Measurements from ENCODE around the gene FAM3C.

DNA sequence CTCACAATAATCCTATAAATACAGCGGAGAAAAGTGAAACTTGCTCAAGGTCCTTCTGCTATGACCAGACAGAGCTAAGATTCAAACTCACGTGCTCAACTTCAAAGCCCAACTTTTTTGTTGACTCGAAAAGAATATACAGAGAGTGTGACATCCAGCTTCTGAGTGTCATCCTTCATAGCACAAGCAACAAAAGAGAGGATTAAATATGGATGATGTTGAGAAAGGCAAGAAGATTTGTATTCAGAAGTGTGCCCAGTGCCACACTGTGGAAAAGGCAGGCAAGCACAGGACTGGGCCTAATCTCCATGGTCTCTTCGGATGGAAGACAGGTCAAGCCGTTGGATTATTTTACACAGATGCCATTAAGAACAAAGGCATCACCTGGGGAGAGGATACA lies 2.1 kb upstream of the FAM3C start:
- TF ChIP-seq, protein P1, sequence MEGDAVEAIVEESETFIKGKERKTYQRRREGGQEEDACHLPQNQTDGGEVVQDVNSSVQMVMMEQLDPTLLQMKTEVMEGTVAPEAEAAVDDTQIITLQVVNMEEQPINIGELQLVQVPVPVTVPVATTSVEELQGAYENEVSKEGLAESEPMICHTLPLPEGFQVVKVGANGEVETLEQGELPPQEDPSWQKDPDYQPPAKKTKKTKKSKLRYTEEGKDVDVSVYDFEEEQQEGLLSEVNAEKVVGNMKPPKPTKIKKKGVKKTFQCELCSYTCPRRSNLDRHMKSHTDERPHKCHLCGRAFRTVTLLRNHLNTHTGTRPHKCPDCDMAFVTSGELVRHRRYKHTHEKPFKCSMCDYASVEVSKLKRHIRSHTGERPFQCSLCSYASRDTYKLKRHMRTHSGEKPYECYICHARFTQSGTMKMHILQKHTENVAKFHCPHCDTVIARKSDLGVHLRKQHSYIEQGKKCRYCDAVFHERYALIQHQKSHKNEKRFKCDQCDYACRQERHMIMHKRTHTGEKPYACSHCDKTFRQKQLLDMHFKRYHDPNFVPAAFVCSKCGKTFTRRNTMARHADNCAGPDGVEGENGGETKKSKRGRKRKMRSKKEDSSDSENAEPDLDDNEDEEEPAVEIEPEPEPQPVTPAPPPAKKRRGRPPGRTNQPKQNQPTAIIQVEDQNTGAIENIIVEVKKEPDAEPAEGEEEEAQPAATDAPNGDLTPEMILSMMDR (IDR thresholded peaks at IDR 0.05), result no peak
- no peak for TF ChIP-seq POLR2A (IDR thresholded peaks at IDR 0.05)

All from lower leg skin (tissue), 3 donors.